Thymus (tissue), 11 donors: ENCODE measurements around the gene SHISA7. TPM values are rescaled to one million over a fixed set of nuclear protein-coding genes. Genes with fewer than 3 reads are reported as not detected.
"Not testable (repeated sequence)": the region's sequence is repeated elsewhere in the genome, so short reads cannot be mapped to it uniquely, and the experiment has no call there.

ENCODE experiments used
- DNase-seq, 9 donors: peaks; one replicate each; pipeline ENCODE4 v3.0.0-alpha.2; 2013; ENCODE audit warnings: low spot score in 9 of 9, low read depth in 6 of 9, missing footprints in 1 of 9
- H3K27ac ChIP-seq, 2 donors: one replicate each; pipeline ENCODE4 v1.5.1; 2013; ENCODE audit warnings: control low read depth in 1 of 2, low read depth in 1 of 2, low read length in 1 of 2, mild to moderate bottlenecking in 1 of 2, moderate library complexity in 1 of 2
- H3K27me3 ChIP-seq, 2 donors: one replicate each; pipeline ENCODE4 v1.5.1; 2013; ENCODE audit warnings: low read length in 1 of 2; ENCODE audit not compliant: control insufficient read depth in 2 of 2, insufficient read depth in 1 of 2
- H3K36me3 ChIP-seq, 2 donors: one replicate each; pipeline ENCODE4 v1.5.1; 2013; ENCODE audit warnings: low read length in 1 of 2, mild to moderate bottlenecking in 1 of 2, moderate library complexity in 1 of 2; ENCODE audit not compliant: control insufficient read depth in 2 of 2, insufficient read depth in 2 of 2
- H3K4me1 ChIP-seq, 2 donors: one replicate each; pipeline ENCODE4 v1.5.1; 2013; ENCODE audit warnings: low read length in 2 of 2; ENCODE audit not compliant: control insufficient read depth in 2 of 2, insufficient read depth in 2 of 2
- H3K4me3 ChIP-seq, 2 donors: one replicate each; pipeline ENCODE4 v1.5.1; 2013; ENCODE audit warnings: low read length in 2 of 2, control low read depth in 1 of 2, mild to moderate bottlenecking in 1 of 2
- H3K9me3 ChIP-seq, 2 donors: one replicate each; pipeline ENCODE4 v1.5.1; 2013; ENCODE audit warnings: low read length in 1 of 2, mild to moderate bottlenecking in 1 of 2; ENCODE audit not compliant: control insufficient read depth in 2 of 2, insufficient read depth in 1 of 2
- WGBS: extraction: QIAGEN DNeasy Blood & Tissue Kit; methylation state at CpG from one replicate; pipeline ENCODE4 v1.1.7; 2013; 5-methylcytosine and 5-hydroxymethylcytosine counted together
- polyA plus RNA-seq: library from polyadenylated mRNA; stranded (reverse); fragments of 200-250 nt; gene quantifications from one replicate; pipeline ENCODE4 v1.2.3, GENCODE V29; 2013
- total RNA-seq: library from RNA; stranded (reverse); fragments of 120-200 nt; gene quantifications from one replicate; pipeline ENCODE4 v1.2.4, GENCODE V29; 2013
- donor health status: healthy.

SHISA7 gene
- total and polyA plus RNA-seq, 2 donors, result 0.05 to 0.11 TPM

GRCh38 chr19:55433292-55433691 is 9.8 kb downstream of the SHISA7 start:
- no peak for DNase-seq
- Histone ChIP-seq H3K9me3 (peaks cover 1 to 9% of the 10 kb centered on the region in 2 donors), H3K27ac (no peak overlapping the region), H3K36me3 (peaks cover 0 to 3% of the 10 kb centered on the region in 2 donors), H3K4me1 (peaks cover 0 to 3% of the 10 kb centered on the region in 2 donors), H3K4me3 (no peak overlapping the region), H3K27me3 (peaks cover 32 to 77% of the 10 kb centered on the region in 2 donors)
- 16% methylated on average over 48 of the region's 48 CpGs for WGBS

- Histone ChIP-seq H3K9me3 (peaks cover 0 to 9% of the 10 kb centered on the region in 2 donors), H3K36me3 (peaks cover 0 to 3% of the 10 kb centered on the region in 2 donors), H3K27ac (no peak overlapping the region), H3K4me1 (peaks cover 0 to 3% of the 10 kb centered on the region in 2 donors), H3K4me3 (no peak overlapping the region), H3K27me3 (peaks cover 24 to 68% of the 10 kb centered on the region in 2 donors)
- DNase-seq, result no peak
- WGBS, result 94% methylated on average over 14 of the region's 14 CpGs
Observed at GRCh38 chr19:55432241-55432959, 10.7 kb downstream of the SHISA7 start.

GRCh38 chr19:55431183-55431582 is 11.9 kb downstream of the SHISA7 start:
- H3K4me1 ChIP-seq, result peaks cover 0 to 3% of the 10 kb centered on the region in 2 donors
- WGBS, result 98% methylated on average over 1 of the region's 1 CpG
- H3K27me3 ChIP-seq, result peaks cover 17 to 56% of the 10 kb centered on the region in 2 donors
- no peak overlapping the region for H3K27ac ChIP-seq
- no peak overlapping the region for H3K4me3 ChIP-seq
- no peak for DNase-seq
- peaks cover 0 to 3% of the 10 kb centered on the region in 2 donors for H3K36me3 ChIP-seq
- H3K9me3 ChIP-seq, result peaks cover 0 to 9% of the 10 kb centered on the region in 2 donors

- Histone ChIP-seq H3K4me3 (no peak overlapping the region), H3K27me3 (peaks cover 0 to 10% of the 10 kb centered on the region in 2 donors), H3K9me3 (peaks cover 0 to 4% of the 10 kb centered on the region in 2 donors), H3K27ac (no peak overlapping the region), H3K36me3 (peaks cover 0 to 3% of the 10 kb centered on the region in 2 donors), H3K4me1 (peaks cover 13 to 14% of the 10 kb centered on the region in 2 donors)
- DNase-seq, result no peak
- 91% methylated on average over 2 of the region's 2 CpGs for WGBS
Observed at GRCh38 chr19:55426042-55426441, 17.1 kb downstream of the SHISA7 start.

- Histone ChIP-seq H3K36me3 (no peaks in the 10 kb centered on the region), H3K27me3 (peaks cover 0 to 6% of the 10 kb centered on the region in 2 donors), H3K9me3 (peaks cover 0 to 5% of the 10 kb centered on the region in 2 donors), H3K27ac (no peak overlapping the region), H3K4me3 (no peak overlapping the region), H3K4me1 (peaks cover 27 to 28% of the 10 kb centered on the region in 2 donors)
- no peak for DNase-seq
- 97% methylated on average over 3 of the region's 3 CpGs for WGBS
Observed at GRCh38 chr19:55424518-55424917, 18.6 kb downstream of the SHISA7 start.

GRCh38 chr19:55423225-55424005 is 19.7 kb downstream of the SHISA7 start:
- Histone ChIP-seq H3K9me3 (peaks cover 0 to 10% of the 10 kb centered on the region in 2 donors), H3K4me1 (peaks cover 34 to 36% of the 10 kb centered on the region in 2 donors), H3K36me3 (no peaks in the 10 kb centered on the region), H3K4me3 (no peak overlapping the region), H3K27me3 (no peaks in the 10 kb centered on the region), H3K27ac (no peak overlapping the region)
- 94% methylated on average over 13 of the region's 13 CpGs for WGBS
- DNase-seq, result no peak

GRCh38 chr19:55421281-55421680 is 21.8 kb downstream of the SHISA7 start:
- peak in 3 of 9 donors; percentile 53 to 75 (median 54) for DNase-seq
- not testable (repeated sequence) for H3K36me3 ChIP-seq, H3K4me3 ChIP-seq, H3K27me3 ChIP-seq
- peaks cover 0 to 10% of the 10 kb centered on the region in 2 donors for H3K9me3 ChIP-seq
- H3K4me1 ChIP-seq, result peaks cover 40 to 44% of the 10 kb centered on the region in 2 donors
- peak overlapping the region; percentile 52 to 65 for H3K27ac ChIP-seq
- WGBS, result 5% methylated on average over 4 of the region's 4 CpGs

GRCh38 chr19:55419624-55420236 is 23.4 kb downstream of the SHISA7 start:
- Histone ChIP-seq H3K4me1 (peaks cover 40 to 44% of the 10 kb centered on the region in 2 donors), H3K27me3 (no peaks in the 10 kb centered on the region), H3K36me3 (no peaks in the 10 kb centered on the region), H3K27ac (no peak overlapping the region), H3K9me3 (peaks cover 0 to 10% of the 10 kb centered on the region in 2 donors), H3K4me3 (no peak overlapping the region)
- DNase-seq, result no peak
- WGBS, result 96% methylated on average over 5 of the region's 5 CpGs
